ENCODE results near the gene NUDT11.
"Not testable (repeated sequence)": the region's sequence is repeated elsewhere in the genome, so short reads cannot be mapped to it uniquely, and the experiment has no call there.

The NUDT11 gene

DNA sequence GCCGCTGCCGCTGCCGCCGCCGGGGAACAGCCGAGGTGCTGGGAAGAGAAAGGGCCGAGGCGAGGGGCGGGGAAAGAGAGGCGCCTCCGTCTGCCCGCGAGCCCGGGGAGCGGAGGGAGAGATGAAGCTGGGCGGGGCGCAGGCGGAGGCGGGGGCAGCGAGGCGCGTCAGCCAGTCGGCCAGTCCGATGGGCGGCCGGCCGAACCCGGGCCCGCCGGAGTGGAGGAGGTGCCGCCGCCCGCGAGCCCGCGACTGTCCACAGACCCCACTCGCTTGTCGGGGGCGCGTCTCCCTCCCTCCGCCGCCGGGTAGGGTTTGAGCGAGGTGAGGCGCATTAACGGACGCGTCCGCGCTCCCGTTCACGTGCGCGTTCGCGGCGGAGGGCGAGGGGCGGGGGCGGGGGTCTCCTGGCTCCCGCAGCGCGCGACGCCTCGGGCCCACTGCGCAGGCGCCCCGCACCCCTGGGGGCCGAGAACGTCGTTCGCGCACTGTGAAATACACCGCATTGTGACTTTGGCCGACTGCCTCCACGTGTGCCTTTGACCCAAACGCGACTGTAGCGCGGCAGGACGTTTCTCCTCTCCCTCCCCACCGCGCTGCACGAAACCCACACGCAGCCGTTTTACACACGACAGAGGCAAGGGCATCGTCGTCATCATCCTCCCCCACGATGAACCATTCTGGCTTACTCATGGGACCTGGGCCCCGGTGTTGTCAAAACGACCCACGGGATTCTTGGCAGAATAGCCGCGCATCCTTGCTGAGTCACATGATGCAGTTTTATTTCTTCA lies at the start of gene NUDT11:
NUDT11 (minus strand) TSS at position 92 of the 791 bp plus-strand sequence. CDS start 148 bp downstream, outside the sequence.
- DNase-seq = peak; percentile 37

DNA sequence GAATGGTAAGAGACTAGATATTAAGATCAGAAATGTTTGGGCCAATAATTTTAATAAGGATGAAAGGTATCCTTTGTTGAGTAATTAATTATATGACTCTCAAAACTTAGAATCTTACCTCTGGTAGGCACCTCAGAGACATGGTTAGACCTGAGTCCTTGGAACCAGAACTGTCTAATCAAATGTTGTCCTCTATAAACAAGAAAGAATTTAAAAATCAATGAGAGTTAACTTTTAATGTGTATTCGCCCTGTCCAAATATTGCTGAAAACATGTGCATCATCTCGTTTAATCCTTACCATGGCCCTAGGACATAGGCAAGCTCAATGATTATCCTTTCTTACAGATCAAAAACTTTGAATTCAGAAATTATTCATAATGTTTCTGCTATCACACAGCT lies 24.0 kb upstream of the NUDT11 start:
- DNase-seq = no peak

DNA sequence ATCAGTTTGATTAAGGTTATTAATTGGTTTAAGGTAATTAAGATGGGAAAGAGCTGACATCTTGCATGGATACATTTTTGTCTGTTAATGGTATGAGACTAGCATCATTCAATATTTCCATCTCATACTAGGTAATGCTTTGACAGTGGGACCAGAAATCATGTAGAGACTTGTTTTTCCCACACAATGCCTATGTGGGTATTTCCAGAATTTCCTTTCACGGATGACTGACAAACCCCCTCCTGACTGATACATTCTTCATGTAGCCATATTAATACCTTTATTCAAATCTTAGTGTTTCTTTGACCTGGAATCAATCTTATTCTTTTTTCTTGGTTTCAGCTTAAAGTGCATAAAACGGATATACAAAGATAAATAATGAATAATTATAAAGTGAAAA lies 22.7 kb upstream of the NUDT11 start:
- DNase-seq = not testable (repeated sequence)

DNA sequence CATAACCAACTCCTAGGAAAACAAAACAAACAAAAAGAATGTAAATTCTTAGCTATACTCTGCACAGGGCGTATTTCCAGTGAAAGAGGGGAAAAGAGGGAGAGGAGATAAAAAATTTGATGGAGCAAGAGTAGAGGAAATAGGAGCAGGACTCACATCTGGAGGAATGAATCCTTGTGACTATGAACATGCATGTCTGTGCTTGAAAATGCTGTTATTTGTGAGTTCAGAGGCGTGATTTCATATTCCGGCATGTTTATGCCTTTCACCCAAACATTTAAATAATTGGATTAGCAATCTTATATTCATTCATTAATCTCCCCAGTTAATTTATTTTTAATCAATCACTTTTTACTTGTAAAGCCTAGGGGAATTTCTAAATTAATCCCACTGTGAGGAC lies 11.2 kb upstream of the NUDT11 start:
- DNase-seq = no peak

DNA sequence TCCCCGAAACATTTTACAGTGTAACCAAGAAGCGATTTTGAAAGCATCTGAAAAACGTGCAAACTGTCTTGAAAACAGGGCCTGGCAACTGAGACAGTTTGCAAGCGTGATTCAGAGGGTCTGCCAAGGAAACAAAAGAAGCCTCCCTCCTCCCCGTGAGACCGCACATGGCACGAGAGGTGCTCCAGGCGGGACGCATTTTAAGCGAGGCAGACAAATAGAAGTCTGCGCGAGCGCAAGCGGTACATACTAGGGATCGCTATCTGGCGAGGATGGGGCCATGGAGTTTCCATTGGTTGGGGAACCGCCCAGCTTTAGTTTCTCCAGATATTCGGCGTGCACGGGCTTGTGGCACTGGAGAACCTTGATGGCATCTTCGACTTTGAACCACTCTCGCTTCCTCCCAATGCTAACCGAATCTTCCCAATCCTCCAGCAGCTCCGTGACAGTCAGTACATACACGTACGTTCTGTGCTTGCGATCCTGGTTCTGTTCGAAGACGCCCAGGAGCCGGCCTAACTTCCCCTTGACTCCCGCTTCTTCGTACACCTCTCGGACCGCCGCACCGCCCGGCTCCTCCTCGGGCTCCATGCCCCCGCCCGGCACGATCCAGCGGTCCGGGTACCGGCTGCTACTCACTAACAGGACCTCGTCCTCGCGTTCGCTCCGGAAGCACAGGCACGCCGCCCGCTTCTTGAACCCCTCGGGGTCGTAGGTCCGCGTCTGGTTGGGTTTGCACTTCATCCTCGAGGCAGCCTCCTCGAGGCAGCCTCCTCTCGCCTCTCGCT lies 497 bp downstream of the NUDT11 start:
- DNase-seq = not testable (repeated sequence)

DNA sequence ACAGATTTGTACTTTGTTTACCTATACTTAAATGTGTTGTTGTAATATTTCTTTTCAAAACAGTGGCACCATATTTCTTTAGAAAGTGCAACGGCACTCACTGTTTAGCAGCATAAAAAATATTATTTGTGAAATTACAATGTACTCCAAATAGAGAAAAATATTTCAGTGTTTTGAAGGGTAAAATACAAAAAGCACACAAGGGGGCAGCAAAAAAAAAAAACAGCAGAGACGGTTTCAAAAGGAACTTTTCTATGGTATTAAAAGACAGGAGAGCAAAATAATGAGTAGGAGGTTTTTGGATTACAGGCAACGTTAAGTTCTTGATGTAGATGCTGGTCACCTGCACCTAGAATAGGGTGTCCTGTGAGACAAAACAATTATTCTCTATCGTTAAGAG lies 2.0 kb downstream of the NUDT11 start:
- no peak for DNase-seq

DNA sequence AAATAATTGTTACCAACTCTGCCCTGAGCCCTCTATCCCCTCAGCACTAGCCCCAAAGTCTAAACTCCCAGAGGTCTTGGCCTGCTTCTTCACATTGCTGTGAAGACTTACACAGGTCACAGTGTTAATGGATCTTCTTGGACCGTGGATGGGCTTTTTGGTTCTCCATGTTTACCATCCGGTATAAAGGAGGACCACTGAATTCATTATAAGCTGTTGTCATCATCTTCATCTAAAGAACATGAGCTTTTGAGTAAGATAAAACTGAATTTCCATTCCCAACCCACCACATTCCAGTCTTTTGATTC lies 8.5 kb downstream of the NUDT11 start:
- no peak for DNase-seq

DNA sequence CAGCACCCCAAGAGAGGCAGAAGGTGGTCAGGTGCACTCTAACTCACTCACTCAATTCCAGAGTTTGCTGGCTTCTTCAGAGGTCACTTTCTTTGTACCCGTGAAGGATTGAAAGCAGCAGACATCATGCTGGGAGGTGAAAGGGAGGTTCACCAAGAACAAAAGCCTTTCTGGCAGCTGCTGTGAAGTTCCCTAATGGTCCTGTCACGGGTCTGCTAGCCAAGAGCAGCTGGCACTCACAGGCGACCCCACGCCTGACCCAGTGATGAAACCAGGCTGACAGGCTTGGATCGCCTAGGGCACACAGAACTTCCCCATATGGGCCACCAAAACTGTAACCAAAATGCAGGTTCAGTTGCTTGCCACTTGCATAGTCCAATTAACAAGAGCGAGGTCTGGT lies 11.8 kb downstream of the NUDT11 start:
- DNase-seq = no peak

DNA sequence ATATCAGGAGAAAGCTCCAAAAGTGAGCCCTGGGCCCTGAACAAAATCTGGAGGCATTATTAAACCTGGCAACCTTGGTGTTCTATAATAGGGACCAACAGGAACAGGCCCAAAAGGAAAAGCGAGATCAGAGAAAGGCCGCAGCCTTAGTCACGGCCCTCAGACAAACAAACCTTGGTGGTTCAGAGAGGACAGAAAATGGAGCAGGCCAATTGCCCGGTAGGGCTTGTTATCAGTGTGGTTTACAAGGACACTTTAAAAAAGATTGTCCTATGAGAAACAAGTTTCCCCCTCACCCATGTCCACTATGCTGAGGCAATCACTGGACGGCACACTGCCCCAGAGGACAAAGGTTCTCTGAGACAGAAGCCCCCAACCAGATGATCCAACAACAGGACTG lies 14.0 kb downstream of the NUDT11 start:
- not testable (repeated sequence) for DNase-seq

DNA sequence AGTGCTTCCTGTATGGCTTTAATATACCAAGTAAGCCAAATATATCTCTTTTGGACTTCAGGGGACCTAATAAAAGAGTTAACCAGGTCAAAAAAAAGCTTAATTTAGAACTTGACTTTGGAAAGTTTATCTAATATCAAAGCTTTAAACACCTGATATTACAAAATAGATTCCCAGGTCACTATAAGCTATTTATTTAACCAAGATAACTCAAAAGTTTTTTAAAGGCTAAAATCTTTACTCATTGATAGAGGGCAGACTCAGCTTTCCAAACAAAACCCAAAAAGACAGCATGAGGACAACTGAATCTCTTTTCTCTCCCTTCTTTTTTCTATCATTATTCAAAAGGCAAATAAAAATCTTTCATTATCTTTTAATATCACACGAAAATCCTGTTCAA lies 19.5 kb downstream of the NUDT11 start:
- no peak for DNase-seq

DNA sequence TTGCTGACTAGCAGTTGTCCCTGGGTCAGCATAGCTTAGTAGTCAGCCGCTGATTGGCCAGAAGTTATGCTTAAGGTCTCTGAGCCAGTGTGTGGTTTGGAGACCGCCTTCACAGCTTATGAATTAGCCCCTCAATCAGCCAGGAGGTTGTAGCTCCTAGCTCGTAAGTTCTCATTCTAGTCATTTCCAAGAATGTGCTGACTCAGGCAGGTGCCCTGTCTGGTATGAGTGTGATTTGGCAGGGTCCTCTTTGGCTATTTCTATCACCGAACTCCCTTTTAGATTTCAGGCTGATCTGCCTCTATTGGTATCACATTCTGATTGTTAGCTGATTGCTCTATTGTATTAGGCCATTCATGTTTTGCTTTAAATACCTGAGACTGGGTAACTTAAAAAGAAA lies 33.1 kb downstream of the NUDT11 start:
- DNase-seq = no peak

DNA sequence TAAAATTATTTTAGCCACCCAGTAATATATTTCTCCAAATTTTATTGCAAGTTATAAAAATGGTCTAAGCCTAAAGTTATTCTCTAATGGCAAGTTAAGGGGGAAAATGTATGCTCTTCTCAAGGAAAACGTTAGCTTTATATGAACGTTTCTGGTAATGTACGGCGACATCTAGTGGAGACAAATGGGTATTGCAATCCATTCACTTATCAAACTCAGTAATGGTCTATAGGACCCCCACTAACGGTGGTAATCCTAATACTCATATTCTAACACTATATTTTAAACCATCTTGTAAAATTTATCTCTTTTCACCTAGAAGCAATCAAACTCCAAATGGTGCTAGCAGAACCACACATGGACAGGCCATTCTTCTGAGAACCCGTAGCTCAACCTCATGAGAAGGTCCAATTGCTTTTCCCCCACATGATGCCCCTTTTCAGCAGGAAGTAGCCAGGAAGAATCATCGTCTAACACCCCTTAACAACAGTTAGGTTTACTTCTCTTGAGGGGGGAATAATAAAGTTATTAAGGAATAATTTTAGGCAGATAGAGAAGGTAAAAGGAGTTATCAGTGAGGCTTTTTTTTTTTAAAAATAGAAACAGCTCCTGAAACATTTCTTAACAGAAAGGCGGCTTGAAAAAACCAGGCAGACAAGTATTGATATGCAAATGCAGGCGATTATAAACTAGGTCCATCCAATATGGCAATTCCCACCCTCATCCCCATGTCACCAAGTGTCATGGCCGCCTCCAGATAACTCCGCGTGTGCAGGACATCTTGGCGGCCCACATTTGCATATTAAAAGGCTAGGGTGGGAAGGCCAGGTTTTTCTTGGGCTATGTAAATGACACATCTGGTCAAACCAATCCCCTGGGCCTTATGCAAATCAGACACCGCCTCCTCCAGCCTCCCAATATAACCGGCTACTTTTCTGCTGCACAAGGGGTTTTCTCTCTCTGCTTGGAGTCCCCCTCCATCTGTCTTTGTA lies 35.0 kb downstream of the NUDT11 start:
- DNase-seq = peak; percentile 7

DNA sequence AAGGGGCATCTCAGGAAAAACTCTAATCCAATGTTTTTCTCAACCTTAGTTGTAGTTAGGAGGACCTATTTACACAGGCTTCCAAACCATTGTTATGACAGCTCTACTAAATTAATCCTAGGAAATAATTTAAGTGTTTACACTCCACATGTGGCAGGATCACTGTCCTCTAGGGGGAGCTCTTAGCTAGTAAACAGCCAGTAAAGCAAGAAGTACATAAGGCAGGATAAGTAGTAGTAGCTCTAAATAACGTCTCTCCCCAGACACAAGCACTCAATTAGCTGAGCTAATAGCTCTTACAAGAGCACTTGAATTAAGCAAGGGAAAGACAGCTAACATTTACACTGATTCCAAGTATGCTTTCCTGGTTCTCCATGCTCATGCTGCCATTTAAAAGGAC lies 37.3 kb downstream of the NUDT11 start:
- DNase-seq = no peak

DNA sequence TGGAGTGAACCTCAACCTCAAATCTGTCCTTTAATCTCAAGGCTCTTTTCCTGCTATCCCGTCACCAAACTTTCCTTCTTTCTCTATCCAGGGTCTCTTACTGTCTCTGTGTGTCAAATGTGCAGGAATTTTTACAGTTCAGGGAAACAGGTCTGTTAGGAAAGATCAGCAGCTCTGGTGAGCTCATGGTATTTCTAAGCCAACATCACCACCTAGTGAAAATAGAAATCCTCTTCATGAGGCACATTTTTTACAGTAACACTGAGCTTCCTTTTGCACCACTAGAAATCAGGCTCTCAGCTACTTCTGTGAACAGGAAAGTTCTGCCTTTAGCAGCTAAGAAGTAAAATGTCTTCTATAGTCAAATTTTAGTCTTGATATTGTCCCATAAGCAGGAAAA lies 39.6 kb downstream of the NUDT11 start:
- no peak for DNase-seq

DNA sequence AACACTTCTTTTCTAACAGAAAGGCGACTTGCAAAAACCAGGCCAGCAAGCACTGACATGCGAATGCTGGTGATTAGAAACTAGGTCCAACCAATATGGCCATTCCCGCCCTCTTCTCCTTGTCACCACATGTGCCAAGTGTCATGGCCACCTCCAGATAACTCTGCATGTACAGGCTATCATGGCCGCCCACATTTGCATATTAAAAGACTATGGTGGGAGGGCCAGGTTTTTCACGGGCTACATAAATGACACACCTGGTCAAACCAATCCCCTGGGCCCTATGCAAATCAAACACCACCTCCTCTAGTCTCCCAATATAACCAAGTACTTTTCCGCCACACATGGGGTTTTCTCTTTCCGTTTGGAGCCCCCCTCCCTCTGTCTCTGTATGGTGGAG lies 40.1 kb downstream of the NUDT11 start:
- DNase-seq = no peak

DNA sequence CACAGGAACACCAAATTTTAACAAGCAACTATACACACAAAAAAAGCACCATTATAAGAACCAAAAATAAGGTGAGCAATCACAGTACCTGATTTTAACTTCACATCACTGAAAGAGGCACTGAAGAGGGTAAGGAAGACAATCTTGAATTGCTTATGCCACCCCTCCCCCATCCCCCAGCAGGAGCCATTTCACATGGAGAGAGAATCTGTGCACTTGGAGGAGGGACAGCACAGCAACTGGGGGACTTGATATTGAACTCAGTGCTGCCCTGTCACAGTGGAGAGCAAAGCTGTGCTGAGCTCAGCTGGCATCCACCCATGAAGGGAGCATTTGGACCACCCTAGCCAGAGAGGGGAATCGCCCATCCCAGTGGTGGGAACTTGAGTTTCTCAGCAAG lies 56.0 kb downstream of the NUDT11 start:
- no peak for DNase-seq
